ENCODE data around the gene VAC14.

The VAC14 gene

GRCh38 chr16:70760221-70760620 lies 40.7 kb downstream of the VAC14 start:
- DNase-seq (ENCODE audit: low read depth in 2 of 2) = no peak

- DNase-seq (ENCODE audit: low read depth in 2 of 2) = no peak
Measured at GRCh38 chr16:70759666-70760065, 41.3 kb downstream of the VAC14 start.

GRCh38 chr16:70758786-70759185 lies 42.2 kb downstream of the VAC14 start:
- DNase-seq (ENCODE audit: low read depth in 2 of 2) = no peak

- no peak for DNase-seq (ENCODE audit: low read depth in 2 of 2)
Measured at GRCh38 chr16:70757183-70757582, 43.8 kb downstream of the VAC14 start.

- DNase-seq (ENCODE audit: low read depth in 2 of 2) = no peak
Measured at GRCh38 chr16:70756071-70756470, 44.9 kb downstream of the VAC14 start.

GRCh38 chr16:70754851-70755600 lies 45.9 kb downstream of the VAC14 start:
- no peak for DNase-seq (ENCODE audit: low read depth in 2 of 2)

GRCh38 chr16:70754371-70754770 lies 46.6 kb downstream of the VAC14 start:
- DNase-seq (ENCODE audit: low read depth in 2 of 2) = no peak

GRCh38 chr16:70753694-70754325 lies 47.1 kb downstream of the VAC14 start:
- no peak for DNase-seq (ENCODE audit: low read depth in 2 of 2)

GRCh38 chr16:70753228-70753627 lies 47.7 kb downstream of the VAC14 start:
- DNase-seq (ENCODE audit: low read depth in 2 of 2) = no peak

GRCh38 chr16:70752426-70752825 lies 48.5 kb downstream of the VAC14 start:
- DNase-seq (ENCODE audit: low read depth in 2 of 2) = no peak

GRCh38 chr16:70751593-70751992 lies 49.4 kb downstream of the VAC14 start:
- DNase-seq (ENCODE audit: low read depth in 2 of 2) = no peak

- no peak for DNase-seq (ENCODE audit: low read depth in 2 of 2)
Measured at GRCh38 chr16:70750893-70751467, 50.0 kb downstream of the VAC14 start.

GRCh38 chr16:70749681-70750601 lies 51.0 kb downstream of the VAC14 start:
- DNase-seq (ENCODE audit: low read depth in 2 of 2) = no peak

- no peak for DNase-seq (ENCODE audit: low read depth in 2 of 2)
Measured at GRCh38 chr16:70749006-70749678, 51.8 kb downstream of the VAC14 start.

- no peak for DNase-seq (ENCODE audit: low read depth in 2 of 2)
Measured at GRCh38 chr16:70747703-70748631, 53.0 kb downstream of the VAC14 start.

GRCh38 chr16:70746708-70747424 lies 54.1 kb downstream of the VAC14 start:
- DNase-seq (ENCODE audit: low read depth in 2 of 2) = no peak

GRCh38 chr16:70746040-70746707 lies 54.8 kb downstream of the VAC14 start:
- no peak for DNase-seq (ENCODE audit: low read depth in 2 of 2)

GRCh38 chr16:70745536-70746025 lies 55.4 kb downstream of the VAC14 start:
- no peak for DNase-seq (ENCODE audit: low read depth in 2 of 2)

- DNase-seq (ENCODE audit: low read depth in 2 of 2) = no peak
Measured at GRCh38 chr16:70744366-70744765, 56.6 kb downstream of the VAC14 start.

All from activated CD4-positive, alpha-beta T cell treated with anti-CD3 and anti-CD28 coated beads for 24 hours (primary cell).